Measurements from ENCODE around the gene ZFYVE28. TPM values are rescaled to one million over a fixed set of nuclear protein-coding genes. Genes with fewer than 3 reads are reported as not detected.

Gene ZFYVE28
- total and polyA plus RNA-seq, 10 of the 15 experiments (the other 5 are each of a cell fraction or from before 2014, with no cell fraction given), result 0.06 to 1.9 (median 0.22) TPM; not detected in 1

GRCh38 chr4:2318476-2318875, 100.0 kb downstream of the ZFYVE28 start (continued):
- TF ChIP-seq TAF1 (IDR thresholded peaks at IDR 0.05; ENCODE audit: borderline replicate concordance, low read depth, low read length) (no peak), CHD4 (IDR thresholded peaks at IDR 0.05) (no peak)

- Histone ChIP-seq H3K27ac (ENCODE audit: control insufficient read depth, insufficient read depth) (no peak overlapping the region), H3K4me1 (ENCODE audit: control insufficient read depth, insufficient read depth, low read length) (no peaks in the 10 kb centered on the region), H3K79me2 (ENCODE audit: control insufficient read depth, insufficient read depth, low read length) (no peaks in the 10 kb centered on the region), H4K20me1 (ENCODE audit: control insufficient read depth, insufficient read depth) (no peaks in the 10 kb centered on the region), H3K4me2 (ENCODE audit: control insufficient read depth, insufficient read depth) (no peak overlapping the region), H2AFZ (ENCODE audit: control insufficient read depth, low read depth, low read length) (no peak overlapping the region), H3K27me3 (replicated peaks in 1 of 2; ENCODE audit: control insufficient read depth in 2 of 2, insufficient read depth in 2 of 2, low read length in 1 of 2) (no peaks in the 10 kb centered on the region), H3K9me3 (replicated peaks; ENCODE audit: control insufficient read depth, insufficient read depth, low read length) (no peaks in the 10 kb centered on the region; the same call in 2 of the 3 replicates), H3K4me3 (no peak overlapping the region), H3K9ac (ENCODE audit: control insufficient read depth, insufficient read depth, low read length) (no peak overlapping the region), H3K36me3 (ENCODE audit: control insufficient read depth in 2 of 2, insufficient read depth in 2 of 2, low read length in 1 of 2) (no peaks in the 10 kb centered on the region)
- DNase-seq (ENCODE audit: low read depth, low spot score) (no peak), ATAC-seq (no peak), FAIRE-seq (no peak)
- RAD21 ChIA-PET (ENCODE audit: unreplicated experiment), result no interaction called here
- no TSS peak for BruUV-seq (replicated peaks)
- TF ChIP-seq HCFC1 (IDR thresholded peaks at IDR 0.05; ENCODE audit: low read length), result no peak
- no peak for TF ChIP-seq BACH1 (IDR thresholded peaks at IDR 0.05; ENCODE audit: borderline replicate concordance)
- no peak for TF ChIP-seq CTCF (IDR thresholded peaks at IDR 0.05 in 2 of 3, conservative IDR thresholded peaks at IDR 0.05 in 1 of 3; ENCODE audit: control insufficient read depth in 2 of 3, extremely low read depth in 1 of 3, insufficient read depth in 1 of 3, low read depth in 3 of 3, low read length in 3 of 3)
- SMC1A ChIA-PET (ENCODE audit: uncharacterized antibody, unreplicated experiment), result no interaction called here
- CTCF ChIA-PET, result no interaction called here
- POLR2A ChIA-PET, result no interaction called here
- WGBS (ENCODE audit: insufficient coverage, insufficient replicate concordance, low lambda C conversion rate, missing lambda C conversion rate), result 27% methylated on average over 5 of the region's 5 CpGs
- in situ Hi-C loops (cut with MboI), result no loop called here
- intact Hi-C loops (cut with micrococcal nuclease; ENCODE audit: unreplicated experiment), result no loop called here
Observed at GRCh38 chr4:2313366-2313765, 105.1 kb downstream of the ZFYVE28 start.

Measured in GM12878 (cell line).